ENCODE measurements around the gene RPS25.
"Not testable (repeated sequence)": the region's sequence is repeated elsewhere in the genome, so short reads cannot be mapped to it uniquely, and the experiment has no call there.

Gene RPS25

GRCh38 chr11:119038884-119039283 is 20.7 kb upstream of the RPS25 start:
- DNase-seq: no peak

- no peak for DNase-seq
Observed at GRCh38 chr11:119034813-119035212, 16.7 kb upstream of the RPS25 start.

GRCh38 chr11:119033421-119033820 is 15.3 kb upstream of the RPS25 start:
- not testable (repeated sequence) for DNase-seq

- no peak for DNase-seq
Observed at GRCh38 chr11:119031912-119032280, 13.8 kb upstream of the RPS25 start.

- DNase-seq: peak; percentile 98 to 99
Observed at GRCh38 chr11:119030329-119031047, 12.3 kb upstream of the RPS25 start, which contains the start of gene SLC37A4. TSS of gene SLC37A4 (minus strand) at chr11:119030877.

- no peak for DNase-seq
Observed at GRCh38 chr11:119030029-119030328, 11.8 kb upstream of the RPS25 start.

- peak; percentile 19 to 49 for DNase-seq
Observed at GRCh38 chr11:119029340-119030028, 11.3 kb upstream of the RPS25 start.

- no peak for DNase-seq
Observed at GRCh38 chr11:119029069-119029339, 10.9 kb upstream of the RPS25 start.

- no peak for DNase-seq
Observed at GRCh38 chr11:119028346-119029068, 10.4 kb upstream of the RPS25 start.

GRCh38 chr11:119027561-119028345 is 9.6 kb upstream of the RPS25 start:
- no peak for DNase-seq

- no peak for DNase-seq
Observed at GRCh38 chr11:119026970-119027369, 8.8 kb upstream of the RPS25 start.

GRCh38 chr11:119025978-119026766 is 8.0 kb upstream of the RPS25 start:
- DNase-seq: no peak

GRCh38 chr11:119025541-119025940 is 7.4 kb upstream of the RPS25 start:
- DNase-seq: no peak

- no peak for DNase-seq
Observed at GRCh38 chr11:119025099-119025473, 6.9 kb upstream of the RPS25 start.

- DNase-seq: no peak
Observed at GRCh38 chr11:119024430-119025098, 6.4 kb upstream of the RPS25 start.

GRCh38 chr11:119023741-119024140 is 5.6 kb upstream of the RPS25 start:
- no peak for DNase-seq

- no peak for DNase-seq
Observed at GRCh38 chr11:119021631-119022030, 3.5 kb upstream of the RPS25 start.

- DNase-seq: no peak
Observed at GRCh38 chr11:119019996-119020395, 1.9 kb upstream of the RPS25 start.

GRCh38 chr11:119017377-119017776 is 766 bp downstream of the RPS25 start:
- not testable (repeated sequence) for DNase-seq

- no peak for DNase-seq
Observed at GRCh38 chr11:119016216-119017009, 1.7 kb downstream of the RPS25 start.

- no peak for DNase-seq
Observed at GRCh38 chr11:119015054-119015611, 3.0 kb downstream of the RPS25 start.
